HG03097 (cell line): ENCODE measurements around the gene TBC1D22A.

ENCODE experiments used
- ATAC-seq: cut with Tn5 transposase; IDR thresholded peaks from one replicate; pipeline ENCODE4 v1.9.1; 2021; ENCODE audit not compliant: unreplicated experiment, low FRiP score

Gene TBC1D22A

DNA sequence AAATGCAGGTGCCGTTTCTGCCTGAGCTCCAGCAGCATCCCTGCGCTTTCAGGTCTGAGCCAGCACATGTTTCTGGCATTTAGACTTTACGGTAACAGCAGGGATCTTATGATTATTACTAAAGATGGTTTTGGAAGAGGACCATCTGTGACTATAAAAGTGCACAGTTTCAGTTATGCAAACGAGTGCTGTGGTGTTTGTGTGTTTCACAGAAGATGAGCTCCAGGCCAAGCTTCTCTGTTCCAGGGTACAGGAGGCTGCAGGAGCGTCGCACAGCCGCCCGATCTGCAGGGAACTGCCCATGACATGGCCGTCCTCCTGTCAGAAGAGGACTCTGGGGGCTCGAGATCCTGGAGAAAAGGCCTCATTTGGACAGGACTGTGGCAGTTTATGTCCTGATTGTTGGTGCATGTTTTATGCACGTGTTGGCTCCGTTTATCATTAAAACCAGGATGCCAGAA lies 297.3 kb downstream of the TBC1D22A start:
- no peak for ATAC-seq

DNA sequence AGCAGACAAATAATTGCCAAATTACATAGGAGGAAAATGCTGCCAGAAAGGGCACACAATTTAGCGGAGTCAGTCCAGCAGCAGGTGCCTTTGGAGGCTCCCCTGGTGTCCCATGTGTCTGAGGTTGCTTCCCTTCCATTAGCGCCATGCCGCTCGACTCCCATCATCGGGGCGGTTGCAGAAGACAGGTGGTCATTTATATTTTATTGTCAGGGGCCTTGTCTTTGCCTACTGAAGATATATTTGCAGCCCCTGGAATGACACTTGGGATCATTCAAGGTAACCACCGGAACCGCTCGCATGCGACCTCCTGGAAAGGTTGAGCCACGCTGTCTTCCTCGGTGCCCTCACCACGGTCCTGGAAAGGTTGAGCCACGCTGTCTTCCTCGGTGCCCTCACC lies 298.3 kb downstream of the TBC1D22A start:
- no peak for ATAC-seq

DNA sequence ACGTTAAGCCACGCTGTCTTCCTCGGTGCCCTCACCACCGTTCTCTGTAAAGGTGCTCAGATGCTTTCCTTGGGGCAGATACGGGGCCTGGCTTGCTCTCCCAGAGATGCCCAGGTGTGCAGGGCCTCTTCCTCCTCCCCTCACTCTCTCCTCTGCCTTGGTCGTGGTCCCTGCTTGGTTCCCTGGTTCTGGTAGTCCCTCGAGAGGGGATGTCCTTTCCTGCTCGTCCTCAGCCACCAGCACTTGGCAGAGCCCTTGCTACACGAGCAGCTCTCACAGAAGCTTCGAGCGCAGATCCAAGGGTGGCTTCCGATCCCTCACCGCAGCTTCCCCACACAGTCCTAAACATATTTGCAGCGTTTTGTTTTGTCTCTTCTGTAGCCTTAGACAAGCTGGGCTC lies 298.8 kb downstream of the TBC1D22A start:
- no peak for ATAC-seq

DNA sequence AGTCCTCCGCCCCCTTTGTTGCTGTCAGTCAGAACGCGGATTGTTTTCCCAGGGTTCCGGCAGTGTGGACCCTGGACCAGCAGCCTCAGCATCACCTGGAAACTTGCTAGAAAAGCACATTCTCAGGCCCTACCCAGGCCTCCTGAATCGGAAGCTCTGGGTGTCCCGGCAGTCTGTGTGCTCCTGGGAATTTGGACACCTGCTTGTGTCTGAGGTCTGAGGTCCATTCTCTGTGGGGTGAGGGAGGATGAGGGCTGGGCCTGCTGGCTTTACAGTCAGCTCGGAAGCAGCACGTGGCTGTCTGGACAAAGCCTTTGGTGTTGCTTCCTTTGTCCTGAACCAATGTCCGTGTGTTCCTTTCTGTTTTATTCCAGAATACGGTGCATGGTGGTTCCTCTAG lies 299.7 kb downstream of the TBC1D22A start:
- ATAC-seq: no peak

DNA sequence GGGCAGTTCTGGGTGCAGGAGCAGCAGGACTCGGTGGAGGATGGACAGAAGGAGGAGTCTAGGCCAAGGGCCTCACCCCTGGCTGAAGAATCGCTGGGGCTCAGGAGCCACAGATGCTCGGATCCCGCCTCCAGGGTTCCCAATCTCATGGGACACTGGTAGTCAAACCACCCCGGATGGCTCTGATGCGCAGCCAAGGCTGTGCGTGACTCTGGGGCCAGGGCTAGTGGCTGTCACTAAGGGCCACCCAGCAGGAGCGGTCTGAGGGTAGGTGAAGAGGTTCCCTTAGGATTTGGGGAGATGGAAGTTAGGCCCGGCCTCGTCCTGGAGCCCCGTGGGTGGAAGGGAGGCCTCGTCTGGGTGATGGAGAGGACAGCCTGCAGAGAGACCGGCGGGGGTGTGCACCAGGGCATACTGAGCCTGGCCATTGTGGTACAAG lies 300.6 kb downstream of the TBC1D22A start:
- no peak for ATAC-seq

DNA sequence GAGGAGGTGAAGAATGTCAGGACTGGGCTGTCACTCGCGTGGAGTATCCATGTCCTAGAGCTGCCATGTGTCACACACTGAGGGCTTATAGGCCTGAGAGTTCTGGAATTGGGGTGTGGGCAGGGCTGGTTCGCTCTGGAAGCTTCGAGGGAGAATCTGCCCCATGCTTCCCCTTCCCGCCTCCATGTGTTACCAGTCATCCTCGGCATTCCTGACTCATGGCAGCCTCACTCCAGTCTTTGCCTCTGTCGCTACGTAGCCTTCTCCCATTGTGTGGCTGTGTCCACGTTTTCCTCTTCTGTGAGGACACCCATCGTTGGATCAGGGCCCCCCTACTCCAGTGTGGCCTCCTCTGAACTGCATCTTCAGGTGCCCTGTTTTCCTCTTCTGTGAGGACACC lies 301.2 kb downstream of the TBC1D22A start:
- no peak for ATAC-seq

DNA sequence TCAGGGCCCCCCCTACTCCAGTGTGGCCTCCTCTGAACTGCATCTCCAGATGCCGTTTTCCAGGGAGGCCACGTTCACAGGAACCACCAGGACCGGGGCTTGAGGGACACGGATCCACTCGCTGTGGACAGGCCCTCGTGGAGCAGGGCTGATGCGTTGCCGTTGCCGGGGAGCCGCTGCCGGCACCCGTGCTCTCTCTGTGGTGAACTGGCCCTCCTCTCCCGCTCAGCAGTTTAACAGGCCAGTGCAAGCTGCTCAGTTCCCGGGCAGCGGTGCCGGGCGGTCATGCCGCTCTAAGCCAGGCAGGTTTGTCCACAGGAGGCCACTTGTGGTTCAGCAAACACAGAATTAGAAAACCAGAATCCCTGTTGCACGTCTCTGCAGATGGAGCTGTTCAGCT lies 301.6 kb downstream of the TBC1D22A start:
- no peak for ATAC-seq

DNA sequence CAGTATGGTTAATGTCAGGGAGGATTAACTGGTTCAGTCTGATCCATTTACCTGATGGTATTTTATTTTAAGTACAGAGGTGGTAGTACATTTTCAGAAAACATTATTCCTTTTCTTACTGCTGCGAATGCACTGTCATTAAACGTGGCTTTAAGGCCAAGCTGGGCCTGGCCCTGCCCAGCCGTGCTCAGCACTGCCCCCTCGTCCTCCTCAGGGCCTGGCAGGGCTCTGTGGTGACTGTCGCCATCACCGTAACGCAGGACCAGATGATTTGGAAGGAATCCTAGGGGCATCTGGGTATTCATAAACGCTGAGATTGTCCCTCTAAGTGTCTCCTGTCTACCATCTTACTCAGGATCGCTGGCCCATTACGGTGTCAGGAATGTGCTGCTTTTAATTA lies 302.0 kb downstream of the TBC1D22A start:
- ATAC-seq: no peak

DNA sequence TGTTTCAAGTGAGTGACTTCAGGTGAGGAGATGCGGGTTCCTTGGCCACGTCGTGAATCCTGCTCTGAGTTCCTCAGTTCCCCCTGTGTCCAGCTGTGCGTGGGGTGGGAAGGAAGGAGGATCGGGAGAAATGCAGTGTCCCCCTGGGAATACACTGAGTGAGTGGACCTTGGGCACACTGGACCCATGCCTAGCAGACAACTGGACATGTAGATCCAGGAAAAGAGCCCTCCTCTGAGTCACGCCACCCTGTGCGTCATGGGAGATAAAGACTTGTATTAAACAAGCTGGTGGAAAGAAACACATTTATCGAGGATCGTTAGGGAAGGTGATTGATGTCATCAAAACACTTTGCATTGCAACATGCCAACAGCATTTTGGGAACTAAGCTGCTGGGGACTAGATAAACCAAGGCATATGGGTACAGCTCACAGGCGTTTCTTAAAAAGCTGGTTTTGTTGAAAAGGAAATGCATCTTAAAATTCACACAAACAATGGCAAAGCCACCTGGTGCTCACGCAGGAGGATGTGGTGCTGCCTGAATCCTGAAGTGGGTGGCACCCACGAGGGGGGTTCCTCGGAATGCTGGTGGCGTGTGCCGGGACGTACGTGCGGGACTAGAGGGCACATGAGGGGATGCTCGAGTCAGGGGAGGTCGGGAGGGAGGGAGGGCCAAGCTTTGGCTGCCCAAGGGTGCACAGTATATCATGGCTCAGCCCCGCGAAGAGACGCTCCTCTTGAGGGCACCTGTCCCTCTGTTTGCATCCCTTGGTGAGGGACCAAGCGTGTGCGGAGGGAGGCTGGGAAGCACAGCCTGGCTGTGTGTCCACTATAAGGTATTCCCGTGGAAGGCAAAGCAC lies 303.5 kb downstream of the TBC1D22A start:
- no peak for ATAC-seq

DNA sequence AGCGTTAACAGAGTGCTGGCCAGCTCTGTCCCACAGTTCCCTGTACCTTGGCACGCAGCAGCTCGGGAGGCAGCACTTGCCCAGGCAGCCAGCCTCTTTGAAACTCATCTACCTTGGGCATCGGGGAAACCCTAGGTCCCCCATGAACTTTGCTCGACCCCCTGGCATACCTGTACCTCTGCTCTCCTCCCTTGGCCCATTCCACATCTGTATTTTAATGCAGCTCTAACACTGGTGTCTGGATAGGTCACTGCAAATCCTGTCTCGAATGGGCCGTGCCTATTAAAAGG lies 304.1 kb downstream of the TBC1D22A start:
- ATAC-seq: no peak

DNA sequence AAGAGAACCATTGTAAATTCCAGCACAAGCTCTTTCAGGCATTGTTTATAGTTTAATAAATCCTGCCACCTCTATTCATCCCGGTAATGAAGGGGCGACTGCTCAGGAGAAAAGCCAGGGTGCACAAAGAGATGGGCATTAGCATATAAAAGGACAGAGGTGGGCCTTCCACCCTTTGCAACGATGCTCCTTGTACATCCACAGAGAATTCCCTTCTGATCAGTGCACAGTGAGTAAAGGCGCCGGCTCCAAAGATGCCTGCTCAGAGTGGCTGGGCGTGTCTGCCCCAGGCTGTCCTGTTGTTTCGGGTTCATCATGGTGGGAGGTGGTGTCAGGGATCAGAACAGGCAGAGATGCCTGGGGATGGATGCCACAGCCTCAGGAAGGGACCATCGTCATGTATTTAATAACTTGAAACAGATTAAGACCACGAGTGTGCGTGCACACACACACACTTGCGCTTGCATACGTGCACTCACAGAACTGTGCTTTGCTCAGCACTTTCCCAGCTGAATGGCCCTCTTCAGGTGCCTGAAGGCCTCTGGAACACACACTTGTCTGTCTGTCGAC lies 305.0 kb downstream of the TBC1D22A start:
- no peak for ATAC-seq

DNA sequence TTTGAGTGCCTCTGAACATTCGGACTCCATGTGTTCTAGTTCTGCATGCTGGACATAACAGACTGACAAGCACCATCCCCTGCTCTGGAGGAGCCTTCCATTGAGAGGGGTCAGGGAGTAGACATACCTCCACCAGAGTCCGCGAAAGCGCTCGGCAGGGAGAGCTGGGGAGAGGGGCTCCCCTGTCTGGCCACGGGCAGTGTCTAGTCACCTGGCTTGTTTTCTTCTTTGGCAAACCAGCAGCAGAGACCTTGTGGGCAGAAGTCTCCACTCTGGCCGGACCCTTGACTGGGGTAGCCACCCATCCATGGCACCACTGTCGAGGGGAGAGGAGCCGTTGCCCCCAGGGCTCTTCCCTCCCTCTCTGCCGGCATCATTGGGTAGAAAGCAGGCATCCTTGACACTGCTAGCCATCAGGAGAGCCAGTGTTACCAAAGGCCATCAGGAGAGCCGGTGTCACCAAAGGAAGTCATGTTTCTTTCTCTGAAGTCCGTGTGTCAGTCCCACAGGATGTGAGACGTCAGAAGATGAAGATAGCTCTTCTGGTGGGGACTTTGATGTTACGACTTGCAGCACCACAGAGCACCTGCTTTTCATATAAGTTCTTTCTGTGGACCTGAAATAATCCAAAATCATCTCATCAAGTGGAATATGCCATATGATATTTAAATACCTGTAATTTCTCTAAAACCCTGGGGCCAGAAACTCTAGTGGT lies 305.6 kb downstream of the TBC1D22A start:
- no peak for ATAC-seq

DNA sequence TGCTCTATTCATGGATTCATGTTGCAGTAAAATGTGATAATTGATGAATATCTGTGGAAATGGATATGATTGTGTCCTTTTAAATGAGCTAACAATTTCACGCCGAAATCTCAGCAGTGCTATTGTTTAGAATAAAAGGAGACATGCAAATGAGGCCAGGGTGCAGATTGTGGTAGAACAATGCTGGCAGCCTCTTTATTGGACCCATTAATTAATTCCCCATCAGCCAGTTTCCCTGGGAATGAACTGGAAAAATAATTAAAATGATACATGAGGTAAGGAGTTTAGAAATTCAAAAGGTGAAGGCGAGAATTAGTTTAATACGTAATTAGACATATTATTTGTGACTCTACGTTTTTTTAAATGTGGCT lies 306.2 kb downstream of the TBC1D22A start:
- no peak for ATAC-seq

DNA sequence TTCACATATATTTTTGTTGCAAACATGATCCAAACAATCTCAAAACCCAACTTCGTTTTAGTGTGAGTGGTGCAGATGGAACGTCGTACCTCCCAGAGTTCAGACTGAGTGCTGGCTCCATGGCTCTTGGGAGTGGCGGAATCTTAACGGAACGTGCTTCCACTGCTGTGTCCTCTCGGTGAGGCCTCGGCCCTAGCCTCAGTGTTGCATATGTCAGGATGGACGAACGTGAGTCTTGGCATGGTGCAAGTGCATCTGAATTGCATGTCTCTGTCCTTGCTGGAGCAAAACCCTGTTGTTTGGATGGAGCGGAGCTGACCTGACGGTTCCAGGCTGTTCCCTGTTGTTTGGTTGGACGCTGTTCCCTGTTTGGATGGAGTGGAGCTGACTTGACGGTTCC lies 306.8 kb downstream of the TBC1D22A start:
- ATAC-seq: no peak

DNA sequence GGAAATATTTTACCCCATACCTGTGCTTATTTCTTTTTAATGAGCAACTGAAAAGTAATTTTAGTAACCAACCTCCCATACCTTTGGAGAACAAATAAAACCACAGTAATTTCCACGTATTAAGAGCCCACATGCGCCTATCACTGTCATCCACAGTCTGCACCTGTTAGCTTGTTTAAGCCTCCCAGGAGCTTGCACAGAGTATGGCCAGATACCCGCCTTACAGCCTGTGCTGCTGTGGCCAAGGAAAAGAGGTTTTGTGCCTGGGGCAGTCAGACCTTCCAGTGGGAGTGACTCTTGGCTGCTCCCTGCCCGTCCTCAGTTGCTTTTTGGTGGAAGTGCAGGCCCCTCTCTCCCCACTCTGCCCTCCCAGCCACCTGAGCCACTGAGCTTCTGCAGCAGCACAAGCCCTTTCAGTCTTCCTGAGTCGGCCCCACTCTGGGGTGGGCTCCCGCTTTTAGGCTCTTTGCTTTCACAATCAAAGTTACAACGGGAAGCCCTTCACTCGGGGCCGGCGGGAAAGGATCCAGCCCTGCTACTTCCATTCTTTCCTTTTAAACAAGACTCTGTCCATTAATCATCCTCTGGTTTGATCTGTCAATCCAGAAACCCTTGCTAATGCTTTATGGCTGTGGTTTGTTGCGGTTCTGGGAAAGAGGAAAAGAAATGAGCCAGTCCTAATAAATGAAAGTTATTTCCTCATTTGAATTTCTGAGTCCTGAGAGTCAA lies 308.8 kb downstream of the TBC1D22A start:
- no peak for ATAC-seq

DNA sequence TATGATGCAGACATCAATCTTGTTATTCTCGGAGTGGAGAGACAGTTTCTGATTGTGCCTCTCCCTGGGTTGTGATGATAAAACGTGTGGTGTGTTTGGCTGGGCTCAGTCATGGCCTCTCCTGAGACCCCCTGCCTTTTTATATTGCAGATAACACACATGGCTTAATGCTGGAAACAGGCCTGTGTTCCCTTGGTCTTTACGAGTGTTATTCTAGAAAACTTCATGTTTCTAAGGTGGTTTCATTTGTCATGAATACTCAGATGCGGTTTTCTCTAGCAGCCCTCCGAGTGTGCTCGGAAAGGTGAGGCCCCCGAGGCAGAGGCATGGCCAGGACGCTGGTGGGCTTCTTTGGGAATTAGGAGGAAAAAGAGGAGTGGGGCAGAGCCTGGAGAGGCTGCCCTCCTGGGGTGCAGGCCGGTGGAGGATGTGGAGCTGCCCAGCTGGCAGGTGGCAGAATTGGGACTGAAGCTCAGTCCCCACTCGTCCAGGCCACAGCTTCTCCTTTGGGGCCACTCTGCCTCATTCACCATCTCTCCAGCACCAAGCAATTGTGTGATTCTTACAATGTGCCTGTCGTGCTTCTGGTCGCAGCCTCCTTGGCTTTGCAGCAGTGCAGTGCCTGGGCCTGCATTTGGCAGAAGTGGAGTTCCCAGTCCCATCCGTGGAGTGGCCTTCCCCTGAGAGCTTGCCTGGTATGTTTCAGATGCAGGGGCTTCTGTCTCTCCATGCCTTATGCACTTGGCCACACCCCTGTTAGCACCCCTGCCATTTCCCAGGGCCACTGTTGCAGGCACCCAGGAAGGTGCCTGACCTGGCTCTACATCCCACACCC lies 309.6 kb downstream of the TBC1D22A start:
- no peak for ATAC-seq

DNA sequence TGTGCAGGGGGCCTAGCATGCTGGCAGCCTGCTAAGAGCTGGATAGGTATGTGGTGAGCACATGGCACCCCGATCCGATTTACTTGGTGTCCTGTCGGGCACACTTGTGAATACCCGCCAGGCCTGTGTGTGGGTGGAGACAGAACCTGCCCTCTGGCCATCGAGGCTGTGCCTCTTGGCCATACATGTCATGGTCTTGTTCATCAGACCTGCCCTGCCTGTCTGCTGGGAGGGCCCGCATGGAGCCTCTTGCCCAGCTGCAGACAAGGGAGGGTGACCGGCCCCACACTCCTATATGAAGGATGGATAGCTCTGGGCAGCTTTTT lies 310.2 kb downstream of the TBC1D22A start:
- no peak for ATAC-seq

DNA sequence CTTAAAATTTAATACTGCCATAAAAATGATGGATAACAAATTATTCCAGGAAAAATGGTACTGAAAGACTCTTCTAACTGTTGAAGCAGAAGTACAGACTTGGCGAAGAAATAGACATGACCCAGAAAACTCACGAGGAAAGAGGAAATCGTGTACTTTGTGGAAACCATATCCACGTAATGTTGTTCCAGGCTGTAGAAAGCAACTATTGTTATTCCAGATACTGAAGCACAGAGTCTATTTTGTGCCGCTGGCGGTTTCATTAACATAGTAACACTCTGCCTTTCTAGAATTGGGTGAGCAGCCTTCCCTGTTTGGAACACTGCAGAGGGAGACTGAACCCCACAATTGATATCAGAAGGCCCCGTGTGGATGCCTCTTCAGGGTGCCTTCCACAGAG lies 310.6 kb downstream of the TBC1D22A start:
- no peak for ATAC-seq

DNA sequence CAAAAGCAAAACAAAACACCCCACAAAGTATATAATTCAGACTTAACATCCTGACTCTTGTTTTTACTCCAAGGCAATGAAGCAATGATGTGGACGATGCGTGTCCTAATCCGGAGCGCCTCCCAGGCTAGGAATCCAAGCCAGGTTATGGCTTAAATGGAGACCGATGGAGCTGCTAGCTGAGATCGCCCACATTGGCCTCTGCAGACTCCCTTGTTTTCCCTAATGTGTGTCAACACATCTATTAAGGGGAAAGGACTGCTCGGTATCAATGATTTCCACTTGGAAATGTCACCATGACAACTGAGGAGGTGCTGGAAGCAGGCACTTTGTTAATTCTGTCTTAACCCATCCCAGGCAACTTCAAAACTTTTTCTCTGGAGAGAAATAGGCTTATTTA lies 311.7 kb downstream of the TBC1D22A start:
- ATAC-seq: no peak

DNA sequence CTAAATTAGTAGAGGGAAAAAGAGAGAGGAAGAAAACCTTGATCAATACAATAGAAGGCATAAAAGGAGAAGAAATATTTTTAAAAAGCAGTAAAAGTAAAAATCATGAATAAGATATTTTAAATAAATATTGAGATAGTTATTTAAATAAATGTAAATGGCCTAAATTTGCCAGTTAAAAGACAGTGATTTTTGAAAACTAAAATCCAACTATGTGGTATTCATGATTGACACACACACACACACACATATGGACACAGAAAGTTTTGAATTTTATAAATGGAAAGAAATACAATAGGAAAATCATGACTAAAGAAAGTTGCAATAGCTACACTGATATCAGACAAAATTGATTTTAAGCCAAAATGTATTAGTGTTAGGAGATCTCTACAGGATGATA lies 313.1 kb downstream of the TBC1D22A start:
- ATAC-seq: no peak

DNA sequence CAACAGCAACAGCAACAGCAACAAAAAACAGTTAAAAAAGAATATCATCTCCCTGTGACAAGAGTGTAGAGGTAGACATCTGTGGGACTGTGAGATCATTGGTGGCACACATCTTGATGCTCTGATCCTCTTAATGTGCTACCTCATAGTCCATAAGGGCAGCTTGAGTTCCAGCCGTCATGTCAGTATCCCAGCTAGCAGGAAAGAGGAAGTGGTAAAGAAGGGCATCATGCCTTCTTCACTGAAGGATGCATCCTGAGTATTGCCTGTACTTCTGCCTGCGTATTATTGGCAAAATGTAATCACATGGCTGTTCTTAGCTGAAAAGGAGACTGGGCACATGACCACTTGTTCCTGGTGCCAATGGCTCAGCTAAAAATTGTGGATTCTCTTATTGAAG lies 314.3 kb downstream of the TBC1D22A start:
- ATAC-seq: no peak
